ENCODE data around the gene DCUN1D5.
A peak's percentile ranks its signal among the peaks of the same experiment; 100 is the strongest.

DCUN1D5 gene

DNA sequence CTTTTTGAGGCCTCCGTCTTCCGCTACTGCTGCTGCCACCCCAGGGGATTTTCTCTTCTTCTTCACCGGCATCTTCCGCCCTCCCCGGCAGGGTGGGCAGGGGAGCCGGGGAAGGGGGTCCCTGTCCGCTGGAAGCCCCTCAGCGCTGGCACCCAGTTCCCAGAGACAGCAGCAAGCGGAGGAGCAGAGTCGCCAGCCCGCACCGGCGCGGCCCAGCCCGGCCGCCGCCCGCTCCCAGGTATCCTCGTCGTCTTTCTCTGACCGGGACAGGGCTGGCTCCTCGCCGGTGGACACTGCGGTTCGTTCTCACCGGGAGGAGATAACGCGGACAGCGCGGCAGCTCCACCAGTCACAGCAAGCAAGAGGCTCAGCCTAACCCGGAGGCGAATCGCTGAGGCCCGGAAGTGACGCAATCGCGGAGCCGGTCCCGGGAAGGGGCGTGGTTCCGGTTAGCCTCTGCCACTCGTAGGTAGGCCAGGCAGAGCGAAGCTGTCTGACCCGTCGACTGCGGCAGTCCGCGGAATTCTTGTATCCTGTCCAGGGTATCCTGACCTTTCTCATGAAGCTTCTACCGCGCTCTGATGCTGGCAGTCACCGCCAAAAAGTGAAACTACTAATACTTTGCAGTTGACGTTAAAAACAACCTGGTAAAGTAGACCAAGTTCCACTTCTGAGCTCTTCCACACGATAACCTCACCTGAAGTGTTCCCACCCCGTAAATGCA lies at the start of gene DCUN1D5:
Gene DCUN1D5 (minus strand): TSS at position 360 of the 724 bp plus-strand sequence. CDS start 288 bp downstream, at position 72.
- peak; percentile 96 for DNase-seq

DNA sequence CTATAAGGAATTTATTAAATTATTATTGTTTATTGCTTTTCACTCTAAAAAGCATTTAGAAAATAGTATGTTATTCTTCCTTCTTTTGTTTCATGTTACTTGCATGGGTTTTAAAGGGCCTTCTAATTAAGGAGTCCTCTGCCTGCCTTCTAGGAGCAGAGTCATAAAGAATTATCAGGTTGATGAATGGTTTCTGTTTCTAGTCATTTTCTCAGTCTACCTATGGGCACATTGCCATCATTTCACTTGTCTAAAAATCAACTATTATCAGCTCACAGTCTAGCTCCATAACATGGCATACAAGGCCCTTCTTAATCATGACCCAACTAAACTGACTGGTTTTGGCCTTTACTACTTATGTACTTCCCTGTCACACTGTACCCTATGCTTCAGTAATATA lies 33.5 kb upstream of the DCUN1D5 start:
- no peak for DNase-seq

DNA sequence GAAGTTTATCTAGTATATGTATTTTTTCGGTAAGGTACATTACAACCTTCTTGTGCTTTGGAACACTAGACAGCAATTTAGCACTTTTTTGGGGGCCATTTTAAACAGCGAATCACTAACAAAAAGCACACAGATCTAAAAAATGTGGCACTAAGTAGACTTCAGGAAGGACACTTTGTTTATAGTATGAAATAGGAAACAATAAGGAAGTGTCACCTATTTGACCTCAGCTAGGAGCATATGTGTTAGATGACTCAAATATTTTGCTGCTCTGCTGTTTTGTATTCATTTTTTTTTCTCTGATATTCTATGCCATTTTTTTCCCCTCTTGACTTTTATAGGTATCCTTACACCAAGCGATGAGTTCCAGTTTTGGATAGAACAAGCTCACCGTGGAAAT lies 22.9 kb upstream of the DCUN1D5 start:
- DNase-seq, result no peak

DNA sequence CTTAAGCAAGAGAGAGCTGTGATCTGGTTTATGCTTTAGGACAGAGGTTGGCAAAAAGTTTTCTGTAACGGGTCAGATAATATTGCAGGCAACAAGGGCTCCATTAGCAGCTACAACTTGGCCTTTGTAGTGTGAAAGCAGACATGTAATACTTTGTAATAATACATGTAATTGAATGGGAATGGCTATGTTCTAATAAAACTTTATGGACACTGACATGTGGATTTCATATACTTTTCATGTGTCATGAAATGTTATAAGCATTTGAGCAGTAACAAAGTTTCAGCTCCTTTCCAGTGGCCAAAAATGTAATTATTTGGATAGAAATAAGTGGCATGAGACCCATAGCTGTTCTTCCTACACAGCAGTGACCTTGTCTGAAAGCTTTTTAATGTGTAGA lies 20.4 kb upstream of the DCUN1D5 start:
- no peak for DNase-seq

DNA sequence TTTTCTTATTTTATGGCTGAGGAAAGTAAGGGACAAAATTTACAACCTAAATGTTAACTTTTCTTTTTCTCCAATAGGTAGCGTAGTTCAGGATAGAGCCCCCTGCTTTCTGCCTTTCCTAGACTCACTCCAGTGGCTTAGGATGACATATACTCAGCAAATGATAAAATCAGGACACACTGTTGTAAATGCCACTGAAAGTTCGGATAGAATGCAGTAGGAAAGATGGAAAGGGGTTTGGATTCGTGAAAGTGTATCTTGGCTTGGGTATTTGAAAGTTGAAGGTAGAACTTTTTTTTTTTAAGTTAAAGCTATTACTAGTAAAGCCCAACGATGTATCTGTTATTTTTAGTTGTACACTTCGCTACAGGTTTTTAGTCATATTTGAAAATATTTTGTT lies 19.4 kb upstream of the DCUN1D5 start:
- DNase-seq, result no peak

DNA sequence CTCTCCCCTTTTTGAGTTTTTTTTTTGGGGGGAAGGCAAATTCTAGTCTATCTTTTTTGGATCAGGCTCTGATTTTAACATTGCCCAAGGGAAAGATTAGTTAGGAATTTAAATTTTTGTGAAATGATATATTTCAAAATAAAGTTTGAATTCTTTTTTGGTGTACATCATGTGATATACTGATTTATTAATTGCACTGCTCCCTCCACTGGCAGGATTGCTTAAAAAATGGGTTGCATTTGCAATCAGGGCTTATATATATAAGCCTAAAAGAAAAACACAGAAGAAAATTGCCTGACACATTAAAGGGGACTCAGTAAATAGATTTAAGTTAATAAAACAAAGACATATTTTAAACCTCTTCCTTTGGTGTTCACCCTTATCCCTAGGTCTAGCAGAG lies 18.4 kb upstream of the DCUN1D5 start:
- no peak for DNase-seq

DNA sequence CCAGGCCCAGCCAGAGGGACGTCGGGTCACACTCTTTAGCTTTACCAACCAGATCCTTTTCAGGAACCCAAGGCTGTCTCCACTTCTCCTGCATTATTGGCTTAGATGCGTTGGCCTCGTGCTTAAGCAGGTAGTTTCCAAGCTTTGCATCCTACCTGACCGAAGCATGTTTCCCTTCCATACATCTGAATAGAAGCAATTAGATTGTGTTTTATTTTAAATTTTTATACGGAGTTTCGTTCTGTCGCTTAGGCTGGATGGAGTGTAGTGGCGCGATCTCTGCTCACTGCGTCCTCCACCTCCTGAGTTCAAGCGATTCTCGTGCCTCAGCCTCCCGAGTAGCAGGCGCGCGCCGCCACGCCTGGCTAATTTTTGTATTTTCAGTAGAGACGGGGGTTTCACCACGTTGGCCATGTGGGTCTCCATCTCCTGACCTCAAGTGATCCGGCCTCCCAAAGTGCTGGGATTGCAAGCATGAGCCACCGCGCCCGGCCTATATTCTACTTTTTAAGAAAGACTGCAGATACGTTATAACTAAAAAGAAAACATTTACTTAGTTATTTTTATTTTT lies 17.9 kb upstream of the DCUN1D5 start:
- DNase-seq, result peak; percentile 11

DNA sequence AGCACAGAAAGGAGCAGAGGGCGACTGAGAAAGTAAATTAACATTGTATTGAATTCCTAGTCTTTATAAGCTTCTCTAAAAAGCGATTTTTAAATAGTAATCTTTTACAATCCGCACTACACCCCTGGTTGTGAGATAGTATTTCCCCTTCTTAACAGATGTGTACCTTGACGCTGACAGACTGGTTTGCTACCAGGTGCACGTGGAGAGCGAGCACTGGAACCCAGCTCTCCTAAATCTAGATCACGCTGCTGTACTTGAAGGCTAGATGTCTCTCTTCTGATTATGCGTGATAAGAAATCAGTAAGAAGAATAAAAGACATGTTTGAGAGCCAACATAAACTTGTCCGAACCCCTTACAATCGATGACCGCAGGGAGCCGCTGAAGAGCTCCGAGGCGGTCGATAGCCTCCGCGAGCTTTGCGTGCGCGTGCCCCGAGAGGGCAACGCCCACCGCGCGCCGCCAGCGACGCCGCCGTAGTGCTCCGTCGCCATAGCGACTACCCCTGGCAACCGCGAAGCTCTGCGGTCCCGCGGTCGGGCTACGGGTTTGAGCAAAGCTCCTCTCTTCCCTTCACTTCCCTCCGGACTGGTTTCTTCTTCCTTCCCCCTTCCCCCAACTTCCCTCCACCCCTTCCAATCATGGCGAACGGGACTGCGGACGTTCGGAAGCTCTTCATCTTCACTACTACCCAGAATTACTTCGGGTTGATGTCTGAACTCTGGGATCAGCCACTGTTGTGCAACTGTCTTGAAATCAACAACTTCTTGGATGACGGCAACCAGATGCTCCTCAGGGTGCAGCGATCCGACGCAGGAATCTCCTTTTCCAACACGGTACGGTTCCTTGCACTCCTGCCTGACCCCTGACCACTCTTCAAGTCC lies 17.2 kb upstream of the DCUN1D5 start, which contains the start of gene DYNC2H1:
Gene DYNC2H1 (plus strand): TSS at position 494 of the 885 bp plus-strand sequence. CDS start 149 bp downstream, at position 643.
- peak; percentile 90 for DNase-seq

DNA sequence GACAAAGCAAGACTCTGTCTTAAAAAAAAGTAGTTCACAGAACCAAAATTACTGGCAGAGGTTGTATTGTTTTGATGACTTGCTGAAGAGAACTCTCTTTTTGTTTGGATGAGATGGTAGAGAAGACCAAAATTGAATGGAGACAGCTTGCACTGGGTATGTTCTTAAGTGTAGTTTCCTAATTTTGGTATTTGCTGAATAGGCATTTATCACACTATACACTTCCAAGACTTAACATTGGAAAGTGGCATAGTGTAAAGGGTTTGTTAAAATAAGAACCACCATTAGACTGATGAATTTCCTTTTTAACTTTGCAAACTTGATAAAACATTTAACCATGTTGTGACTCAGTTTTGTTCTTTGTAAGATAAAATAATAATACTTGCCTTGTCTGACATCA lies 5.3 kb upstream of the DCUN1D5 start:
- DNase-seq, result no peak

DNA sequence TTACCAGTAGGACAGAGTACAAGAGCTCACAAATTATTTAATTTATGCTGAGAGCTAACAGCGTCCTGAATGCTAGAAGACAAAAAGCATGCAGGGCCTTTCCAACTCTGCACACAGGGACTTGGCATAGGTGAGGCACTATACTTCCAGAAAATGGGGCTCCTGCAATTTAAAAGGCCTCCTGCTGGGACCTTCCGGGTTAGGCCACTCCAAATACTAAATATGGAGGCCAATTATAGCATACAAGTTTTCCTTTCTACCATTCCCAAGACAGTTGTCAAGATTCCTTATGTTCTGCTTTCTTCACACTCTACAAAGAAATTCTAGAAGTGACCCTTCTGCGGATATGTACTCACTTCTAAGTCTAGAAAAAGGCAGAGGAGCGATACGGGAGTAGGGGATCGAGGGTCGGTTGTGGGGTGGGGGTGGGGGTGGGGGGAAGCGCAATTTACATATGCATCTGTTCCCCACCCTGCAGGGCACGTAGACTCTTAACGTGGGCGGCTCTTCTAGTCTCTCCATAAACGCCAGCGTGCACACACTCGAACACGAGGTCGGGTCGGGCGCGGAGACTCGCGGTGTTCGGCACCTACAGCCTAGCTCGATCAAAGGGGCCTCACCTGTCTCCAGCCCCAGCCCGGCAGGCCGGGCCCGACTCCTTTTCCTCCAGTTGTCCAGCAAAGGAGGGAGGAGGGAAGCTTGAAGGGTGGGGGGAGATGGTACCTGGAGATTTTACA lies 728 bp downstream of the DCUN1D5 start:
- DNase-seq, result peak; percentile 41

DNA sequence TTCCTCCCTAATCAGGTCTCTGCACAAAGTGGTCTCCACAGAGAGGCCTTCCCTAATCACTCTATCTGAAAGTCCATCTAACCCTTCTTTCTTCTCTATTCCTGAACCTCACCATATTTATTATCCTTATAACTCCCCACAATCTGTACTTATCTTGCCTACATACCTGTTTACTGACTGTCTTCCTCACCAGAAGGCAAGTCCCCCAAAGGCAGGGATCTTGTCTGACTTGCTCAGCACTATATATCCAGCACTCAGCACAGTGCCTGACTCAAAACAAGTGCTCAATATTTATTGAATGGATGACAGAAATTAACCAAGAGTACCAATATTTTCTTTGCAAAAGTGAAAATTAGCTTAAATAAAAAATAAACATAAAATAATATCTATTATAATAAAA lies 5.5 kb downstream of the DCUN1D5 start:
- DNase-seq, result no peak

DNA sequence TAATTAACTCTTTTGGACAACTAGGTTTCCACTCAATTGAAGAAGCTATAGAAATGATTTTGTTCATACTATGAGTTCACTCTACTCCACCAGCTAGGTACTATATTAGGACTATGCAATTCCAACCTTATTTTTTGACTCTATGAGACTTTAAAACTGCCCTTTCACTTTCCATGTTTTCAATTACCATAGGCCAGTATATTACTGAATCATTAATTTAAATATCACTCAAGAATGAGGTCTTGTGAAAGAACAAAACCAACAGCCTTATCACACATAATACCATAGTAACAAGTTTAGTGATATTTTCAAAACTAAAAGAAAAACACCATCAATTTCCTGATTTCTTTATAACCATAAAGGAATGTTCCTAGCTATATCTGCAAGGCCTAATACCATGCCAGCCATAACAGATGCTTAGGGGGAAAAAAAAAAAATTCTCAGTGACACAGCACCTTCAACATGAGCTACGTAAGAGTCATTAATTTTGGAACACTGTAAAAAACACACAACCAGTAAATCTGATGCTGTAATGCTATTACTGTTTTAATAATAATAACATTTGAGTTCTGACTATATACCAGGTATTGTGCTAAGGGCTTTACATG lies 6.1 kb downstream of the DCUN1D5 start:
- no peak for DNase-seq

DNA sequence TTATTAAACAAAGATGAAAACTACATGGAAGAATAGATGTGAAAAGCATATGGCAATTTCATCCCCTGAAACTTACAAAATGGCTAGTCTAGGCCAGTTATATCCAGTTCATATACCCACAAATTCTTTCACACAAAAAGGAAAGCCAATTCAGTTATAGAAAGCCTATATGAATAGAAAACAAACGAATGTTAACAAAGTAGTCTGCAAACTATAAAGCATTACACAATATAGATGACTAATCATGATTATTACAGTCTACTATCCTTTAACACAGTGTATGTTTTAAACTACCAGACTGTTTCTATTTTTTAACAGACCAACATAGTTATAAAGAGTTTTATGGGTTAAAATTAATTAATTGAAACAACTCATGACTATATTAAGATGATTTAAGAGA lies 12.1 kb downstream of the DCUN1D5 start:
- DNase-seq, result no peak

DNA sequence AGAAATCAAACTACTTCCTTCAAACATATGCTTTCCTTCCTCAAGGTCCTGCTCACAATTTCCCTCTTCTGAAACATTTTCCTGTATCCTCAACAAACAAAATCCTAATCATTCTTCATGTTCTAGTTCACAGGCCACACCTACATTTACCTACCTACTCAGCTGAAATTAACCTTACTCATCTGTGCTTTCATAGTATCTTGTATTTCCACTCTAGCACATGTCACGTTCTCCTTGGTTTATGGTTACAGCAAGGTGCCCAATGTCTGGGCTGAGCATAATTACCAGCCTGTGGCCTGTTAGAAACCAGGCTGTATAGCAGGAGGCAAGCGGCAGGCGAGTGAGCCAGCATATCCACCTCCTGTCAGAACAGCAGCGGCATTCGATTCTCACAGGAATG lies 13.2 kb downstream of the DCUN1D5 start:
- no peak for DNase-seq

DNA sequence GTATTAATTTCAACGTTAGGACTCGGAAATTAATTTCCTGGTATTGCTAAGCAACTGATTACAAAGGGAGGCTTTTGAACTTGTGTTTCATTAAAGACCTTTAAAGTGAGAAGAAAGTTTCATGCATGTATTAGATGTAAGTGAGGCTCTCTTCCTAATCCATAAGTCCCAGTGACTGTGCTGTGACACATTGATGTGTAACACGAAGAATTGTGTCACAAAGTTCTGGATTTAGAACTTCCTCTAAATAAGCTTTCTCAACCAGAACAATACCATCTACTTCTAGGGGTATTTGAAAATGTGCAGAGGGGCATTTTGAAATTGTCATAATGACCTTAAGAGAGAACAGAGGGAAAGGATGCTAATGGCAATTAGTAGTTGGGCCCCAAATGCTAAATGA lies 14.4 kb downstream of the DCUN1D5 start:
- DNase-seq, result no peak

DNA sequence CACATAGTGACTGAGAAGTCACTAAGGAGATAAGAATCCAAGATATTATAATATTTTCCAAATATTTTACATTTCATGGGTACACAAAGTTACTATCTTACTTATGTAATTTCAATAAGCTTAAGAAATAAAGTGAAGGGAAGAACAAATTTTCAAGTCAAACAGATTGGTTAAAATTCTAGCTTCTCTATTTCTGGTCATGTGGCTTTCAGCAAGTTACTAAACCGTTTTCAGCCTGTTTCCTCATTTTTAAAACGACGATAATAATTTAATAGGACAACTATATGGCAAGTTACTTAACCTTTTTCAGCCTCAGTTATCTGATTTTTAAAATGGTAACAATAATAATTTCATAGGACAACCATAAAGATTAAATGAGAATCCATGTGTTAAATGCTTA lies 15.6 kb downstream of the DCUN1D5 start:
- DNase-seq, result no peak

DNA sequence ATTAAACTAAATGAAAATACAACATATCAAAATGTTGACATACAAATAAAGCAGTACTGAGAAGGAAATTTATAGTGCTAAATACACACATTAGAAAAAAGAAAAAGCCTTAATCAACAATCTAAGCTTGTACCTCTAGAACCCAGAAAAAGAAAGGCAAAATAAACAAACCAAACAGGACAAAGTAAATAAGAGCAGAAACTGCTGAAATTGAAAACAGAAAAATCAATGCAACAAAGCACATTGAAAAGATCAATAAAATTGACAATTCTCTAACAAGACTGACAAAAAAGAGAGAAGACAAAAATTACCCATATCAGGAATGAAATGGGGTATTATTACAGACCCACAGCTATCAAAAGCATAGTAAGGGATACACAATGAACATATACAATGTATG lies 21.0 kb downstream of the DCUN1D5 start:
- no peak for DNase-seq

DNA sequence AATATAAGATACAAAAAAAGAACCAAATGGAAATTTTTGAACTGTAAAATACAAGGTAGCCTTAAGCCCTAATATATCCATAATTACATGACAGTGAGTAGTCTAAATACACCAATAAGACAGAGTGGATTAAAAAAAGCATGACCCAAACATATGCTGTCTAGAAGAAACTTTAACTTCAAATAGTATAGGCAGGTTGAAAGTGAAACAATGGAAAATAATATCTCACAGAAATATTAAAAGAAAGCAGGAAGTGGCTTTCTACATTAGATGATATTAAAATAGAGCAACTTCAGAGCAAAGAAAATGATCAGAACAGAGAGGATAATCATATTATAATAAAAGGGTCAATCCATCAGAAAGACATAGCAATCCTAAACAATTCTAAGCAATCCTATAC lies 21.8 kb downstream of the DCUN1D5 start:
- no peak for DNase-seq

DNA sequence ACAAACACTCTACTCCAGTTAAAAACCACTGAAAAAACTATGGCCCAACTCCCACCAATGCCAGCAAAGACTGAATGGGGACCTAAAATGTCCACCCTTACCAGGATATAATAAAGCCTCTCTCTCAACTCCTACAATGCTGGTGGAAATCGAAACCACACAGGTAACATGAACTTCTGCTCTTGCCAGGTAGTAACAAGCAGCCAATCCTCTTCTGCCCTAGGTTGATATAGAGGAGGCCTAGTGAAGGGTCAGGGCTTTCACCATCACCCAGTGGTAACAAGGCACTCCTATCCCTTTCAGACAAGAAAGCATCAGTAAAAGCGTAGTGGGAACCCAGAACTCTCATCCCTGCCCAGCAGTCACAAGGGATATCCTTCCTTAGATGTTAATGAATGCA lies 22.6 kb downstream of the DCUN1D5 start:
- no peak for DNase-seq

DNA sequence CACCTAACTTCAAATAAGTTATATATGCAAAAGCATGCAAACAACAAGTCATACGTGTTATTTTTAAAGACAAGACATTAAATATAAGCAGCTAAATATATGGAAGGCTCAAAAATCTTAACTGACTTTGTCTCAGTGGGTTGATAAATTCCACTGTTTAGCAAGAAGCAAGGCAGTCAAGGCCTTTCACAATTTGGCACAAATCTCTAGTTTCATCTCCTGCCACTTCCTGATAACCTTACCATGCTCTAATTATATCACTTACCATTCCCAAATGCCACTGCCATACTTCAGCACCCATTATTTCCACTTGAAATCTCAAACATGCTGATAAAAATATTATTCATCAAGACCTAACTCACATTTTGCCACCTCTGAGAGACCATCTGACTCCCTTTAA lies 24.8 kb downstream of the DCUN1D5 start:
- no peak for DNase-seq

DNA sequence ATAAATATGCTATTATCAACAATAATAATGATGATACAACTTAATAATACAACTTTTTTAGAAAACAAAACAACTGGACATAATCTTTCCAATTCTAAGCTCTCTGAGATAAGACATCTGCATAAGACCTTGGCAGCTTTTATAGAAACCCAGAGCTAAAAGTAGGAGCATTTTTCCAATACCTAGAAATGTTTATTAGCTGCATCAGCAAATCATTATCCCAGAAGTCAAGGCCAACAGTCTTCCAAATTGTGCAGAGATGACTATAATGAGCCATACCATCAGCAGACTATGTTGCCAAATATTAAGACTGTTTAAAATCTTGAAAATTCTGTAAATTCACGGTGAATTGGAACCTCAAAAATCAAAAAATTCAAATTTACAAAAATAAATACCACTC lies 30.3 kb downstream of the DCUN1D5 start:
- DNase-seq, result no peak

DNA sequence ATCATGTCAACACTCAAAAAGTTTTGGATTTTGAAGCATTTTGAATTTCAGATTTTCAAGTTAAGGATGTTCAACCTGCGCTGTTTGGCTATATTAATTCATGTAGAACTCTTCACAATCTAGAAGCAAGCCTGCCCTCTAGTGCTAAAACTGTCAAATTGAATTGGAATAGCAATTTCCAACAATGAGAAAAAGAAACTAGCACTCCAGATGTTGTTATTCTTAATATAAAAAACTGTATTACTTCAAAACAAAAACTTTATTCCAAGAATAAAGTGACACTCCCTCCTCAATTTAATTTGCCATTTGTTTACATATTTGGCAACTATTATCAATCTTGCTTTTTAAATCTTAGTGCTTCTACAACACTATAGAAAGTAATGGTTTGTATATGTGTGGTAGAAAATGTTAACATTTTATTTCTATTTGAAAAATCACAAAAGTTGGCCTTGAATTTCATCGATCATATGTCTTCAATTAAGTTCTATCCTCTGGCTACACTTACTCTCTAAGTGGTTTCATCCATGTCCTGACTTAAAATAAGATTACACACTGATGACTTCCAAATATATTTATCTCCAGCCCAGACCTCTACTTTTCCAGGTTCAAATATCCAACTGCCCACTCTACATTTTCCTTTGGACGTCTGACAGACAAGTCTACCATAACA lies 36.6 kb downstream of the DCUN1D5 start:
- DNase-seq, result no peak

Data from CD4-positive, alpha-beta T cell treated with Interleukin-17A for 4 hours (primary cell).